ENCODE measurements around the gene AFAP1.

Gene AFAP1

DNA sequence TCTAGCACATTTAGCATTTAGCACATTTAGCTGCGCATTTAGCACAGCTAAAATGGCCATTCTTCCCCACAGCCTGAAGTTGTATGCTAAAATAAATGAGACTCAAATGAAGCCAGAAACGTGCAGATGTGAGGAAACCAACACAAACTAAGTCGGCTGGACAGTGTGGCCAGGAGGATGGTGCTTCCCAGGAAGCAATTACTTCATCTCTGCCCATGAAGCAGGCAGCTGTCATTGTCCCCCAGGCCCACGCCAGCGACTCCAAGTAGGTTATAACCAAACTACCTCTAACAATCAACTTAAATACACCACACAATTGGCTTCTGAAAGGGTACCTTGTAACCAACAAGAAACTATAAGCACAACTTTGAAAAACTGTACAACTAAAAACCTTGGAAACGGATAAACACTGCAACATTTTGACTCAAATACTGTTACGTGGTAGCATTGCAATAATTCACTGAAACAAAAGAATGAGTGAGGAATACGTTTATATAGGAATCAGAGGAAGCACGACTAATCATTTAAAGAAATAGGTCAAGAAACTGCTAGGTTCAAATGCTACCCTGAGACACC lies 39.2 kb downstream of the AFAP1 start:
- in situ Hi-C loops (cut with HindIII; ENCODE audit: low pct_unique_long_range_greater_than_20kb, low sequenced_read_pairs) = no loop called here
- DNase-seq (ENCODE audit: low read depth in 1 of 2, low spot score in 1 of 2) = no peak
- no peak for TF ChIP-seq JUND (IDR thresholded peaks at IDR 0.05; ENCODE audit: low read depth)

GRCh38 chr4:7899184-7899869 lies 40.3 kb downstream of the AFAP1 start:
- in situ Hi-C loops (cut with HindIII; ENCODE audit: low pct_unique_long_range_greater_than_20kb, low sequenced_read_pairs) = no loop called here

DNA sequence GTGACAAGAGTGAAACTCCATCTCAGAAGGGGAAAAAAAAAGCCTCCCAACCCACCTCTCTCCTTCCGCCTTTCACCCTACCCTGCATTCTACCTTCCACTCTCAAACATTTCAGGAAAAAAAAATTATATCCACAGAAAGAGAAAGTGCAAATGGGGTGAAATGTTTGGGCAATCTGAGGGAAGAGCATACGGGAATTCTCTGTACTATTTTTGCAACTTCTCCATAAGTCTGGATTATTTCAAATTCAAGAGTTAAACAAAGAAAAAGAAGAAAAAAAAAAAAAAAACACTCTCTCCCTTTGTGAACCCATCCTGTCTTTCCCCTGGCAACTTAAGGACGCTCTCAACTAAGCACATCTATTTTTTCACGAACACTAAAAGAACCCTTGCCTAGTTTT lies 41.3 kb downstream of the AFAP1 start:
- no peak for TF ChIP-seq JUND (IDR thresholded peaks at IDR 0.05; ENCODE audit: low read depth)
- in situ Hi-C loops (cut with HindIII; ENCODE audit: low pct_unique_long_range_greater_than_20kb, low sequenced_read_pairs) = no loop called here
- DNase-seq (ENCODE audit: low read depth in 1 of 2, low spot score in 1 of 2) = no peak

More at GRCh38 chr4:7899184-7899869, 40.3 kb downstream of the AFAP1 start:
- no peak for TF ChIP-seq JUND (IDR thresholded peaks at IDR 0.05; ENCODE audit: low read depth)
- DNase-seq (ENCODE audit: low read depth in 1 of 2, low spot score in 1 of 2) = no peak

- in situ Hi-C loops (cut with HindIII; ENCODE audit: low pct_unique_long_range_greater_than_20kb, low sequenced_read_pairs) = no loop called here
- no peak for DNase-seq (ENCODE audit: low read depth in 1 of 2, low spot score in 1 of 2)
- TF ChIP-seq JUND (IDR thresholded peaks at IDR 0.05; ENCODE audit: low read depth) = no peak
Observed at GRCh38 chr4:7897811-7898210, 41.9 kb downstream of the AFAP1 start.

- in situ Hi-C loops (cut with HindIII; ENCODE audit: low pct_unique_long_range_greater_than_20kb, low sequenced_read_pairs) = no loop called here
- no peak for DNase-seq (ENCODE audit: low read depth in 1 of 2, low spot score in 1 of 2)
- no peak for TF ChIP-seq JUND (IDR thresholded peaks at IDR 0.05; ENCODE audit: low read depth)
Observed at GRCh38 chr4:7894677-7895181, 44.9 kb downstream of the AFAP1 start.

DNA sequence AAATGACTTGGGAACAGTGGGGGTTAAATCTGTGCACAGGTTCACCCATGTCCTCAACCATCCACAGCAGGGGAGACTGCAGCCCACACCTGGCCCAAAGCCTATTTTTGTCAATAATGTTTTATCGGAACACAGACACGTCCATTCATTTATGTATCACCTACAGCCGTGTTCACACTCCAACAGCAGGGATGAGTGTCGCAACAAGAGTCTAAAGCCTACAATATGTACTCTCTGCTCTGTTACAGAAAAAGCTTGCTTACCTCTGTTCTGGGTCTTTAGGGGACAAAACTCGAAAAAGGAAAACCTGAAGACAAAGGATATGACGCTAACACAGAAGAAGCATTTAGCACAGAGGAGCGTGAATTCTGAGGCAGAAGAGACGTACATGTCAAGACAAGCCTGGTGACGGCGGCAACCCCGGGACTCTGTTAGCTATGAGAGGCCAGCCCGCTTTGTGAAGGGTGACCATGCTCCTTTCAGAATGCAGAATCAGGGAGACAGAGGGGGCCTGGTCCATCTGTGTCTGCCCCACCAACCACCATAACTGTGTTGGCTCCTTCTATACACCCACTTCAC lies 45.5 kb downstream of the AFAP1 start:
- no peak for TF ChIP-seq JUND (IDR thresholded peaks at IDR 0.05; ENCODE audit: low read depth)
- in situ Hi-C loops (cut with HindIII; ENCODE audit: low pct_unique_long_range_greater_than_20kb, low sequenced_read_pairs) = no loop called here

GRCh38 chr4:7893539-7893938 lies 46.1 kb downstream of the AFAP1 start:
- no peak for DNase-seq (ENCODE audit: low read depth in 1 of 2, low spot score in 1 of 2)
- no peak for TF ChIP-seq JUND (IDR thresholded peaks at IDR 0.05; ENCODE audit: low read depth)
- in situ Hi-C loops (cut with HindIII; ENCODE audit: low pct_unique_long_range_greater_than_20kb, low sequenced_read_pairs) = no loop called here

More for the DNA sequence above, 45.5 kb downstream of the AFAP1 start:
- DNase-seq (ENCODE audit: low read depth in 1 of 2, low spot score in 1 of 2) = no peak

DNA sequence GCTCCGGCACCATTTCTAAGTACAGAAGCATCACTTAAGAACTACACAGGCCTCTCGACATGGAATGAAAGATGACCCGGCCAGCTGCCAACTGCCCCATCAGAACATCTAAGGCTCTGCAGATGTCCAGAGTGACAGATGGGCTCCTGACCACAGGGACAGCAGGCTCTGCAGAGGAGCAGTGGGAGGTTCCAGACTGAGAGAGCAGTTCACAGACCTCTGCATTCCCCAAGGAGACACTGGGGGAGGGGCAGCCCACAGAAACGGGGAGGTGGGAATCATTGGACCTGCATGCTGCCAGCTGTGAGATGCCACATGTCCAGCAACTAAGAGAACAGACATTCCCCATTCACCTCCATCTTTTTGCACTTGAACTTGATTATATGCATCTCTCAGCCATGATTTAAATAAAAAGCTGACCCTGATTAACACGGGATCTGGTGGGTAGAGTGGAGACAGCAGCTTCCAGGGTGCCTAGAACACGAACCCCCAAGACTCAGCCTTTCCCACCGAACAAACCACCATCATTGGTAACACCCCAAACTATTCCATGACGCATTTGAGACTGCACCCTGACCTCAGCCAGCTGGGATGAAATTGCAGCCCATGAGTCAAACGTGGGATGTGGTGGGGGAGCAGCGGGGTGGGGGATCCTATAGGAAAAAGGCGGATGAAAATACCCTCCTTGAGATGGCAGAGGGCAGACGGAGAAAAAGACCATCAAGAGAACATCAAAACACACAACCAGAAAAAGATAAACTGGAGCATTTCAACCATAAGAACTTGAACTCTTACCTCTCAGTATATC lies 47.2 kb downstream of the AFAP1 start:
- in situ Hi-C loops (cut with HindIII; ENCODE audit: low pct_unique_long_range_greater_than_20kb, low sequenced_read_pairs) = no loop called here
- no peak for TF ChIP-seq JUND (IDR thresholded peaks at IDR 0.05; ENCODE audit: low read depth)
- DNase-seq (ENCODE audit: low read depth in 1 of 2, low spot score in 1 of 2) = no peak

- in situ Hi-C loops (cut with HindIII; ENCODE audit: low pct_unique_long_range_greater_than_20kb, low sequenced_read_pairs) = no loop called here
- no peak for TF ChIP-seq JUND (IDR thresholded peaks at IDR 0.05; ENCODE audit: low read depth)
- no peak for DNase-seq (ENCODE audit: low read depth in 1 of 2, low spot score in 1 of 2)
Observed at GRCh38 chr4:7890635-7891393, 48.8 kb downstream of the AFAP1 start.

GRCh38 chr4:7887436-7887835 lies 52.2 kb downstream of the AFAP1 start:
- TF ChIP-seq JUND (IDR thresholded peaks at IDR 0.05; ENCODE audit: low read depth) = no peak
- no peak for DNase-seq (ENCODE audit: low read depth in 1 of 2, low spot score in 1 of 2)
- in situ Hi-C loops (cut with HindIII; ENCODE audit: low pct_unique_long_range_greater_than_20kb, low sequenced_read_pairs) = no loop called here

DNA sequence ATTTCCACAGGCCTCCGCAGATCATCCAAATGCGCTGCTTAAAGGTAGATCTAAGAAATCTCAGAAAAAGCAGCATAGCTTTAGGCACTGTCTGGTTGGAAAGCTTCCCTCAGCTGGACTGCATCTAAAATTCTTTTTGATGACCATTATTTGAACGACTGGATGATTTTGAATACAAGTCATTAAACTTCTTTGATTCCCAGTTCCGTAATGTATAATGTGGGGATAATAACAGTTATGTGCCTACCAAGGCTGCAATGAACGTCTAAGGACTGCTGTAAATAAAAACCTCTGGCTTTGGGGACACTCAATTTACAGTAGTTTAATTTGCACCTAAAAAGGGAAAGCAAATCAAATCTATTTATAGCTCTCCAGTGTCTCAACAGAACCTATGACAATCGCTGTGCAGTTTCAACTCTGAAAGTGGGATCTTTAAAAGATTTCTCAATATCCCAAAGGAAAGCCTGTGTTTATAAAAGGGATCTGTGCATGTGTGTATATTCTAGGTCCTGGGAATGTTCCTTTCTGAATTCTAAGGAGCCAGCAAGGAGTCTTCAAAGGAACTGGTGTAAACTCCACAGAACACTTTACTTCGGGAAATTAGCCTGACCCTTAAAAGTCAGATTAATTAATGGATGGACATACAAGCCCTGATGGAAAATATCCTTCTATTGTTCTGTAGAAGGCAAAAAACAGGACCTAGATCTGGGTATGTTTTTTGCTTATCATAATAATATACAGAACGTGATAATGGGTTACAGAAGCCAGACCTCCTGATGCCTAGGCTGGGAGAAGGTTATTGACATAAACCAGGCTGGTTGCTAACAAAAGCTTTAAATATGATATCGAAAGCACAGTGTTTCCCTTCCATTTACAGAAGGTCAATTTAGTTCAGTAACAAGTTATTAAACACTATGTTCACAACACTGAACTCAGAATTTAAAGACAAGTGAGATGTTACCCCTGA lies 53.4 kb downstream of the AFAP1 start:
- no peak for DNase-seq (ENCODE audit: low read depth in 1 of 2, low spot score in 1 of 2)
- in situ Hi-C loops (cut with HindIII; ENCODE audit: low pct_unique_long_range_greater_than_20kb, low sequenced_read_pairs) = no loop called here
- no peak for TF ChIP-seq JUND (IDR thresholded peaks at IDR 0.05; ENCODE audit: low read depth)

Measured in T47D (cell line).